Hepatocyte (in vitro differentiated cells): ENCODE results near the gene CAMK2G. TPM values are rescaled to one million over a fixed set of nuclear protein-coding genes. Genes with fewer than 3 reads are reported as not detected.

Source experiments
- DNase-seq: peaks from one replicate; pipeline ENCODE4 v3.0.0-alpha.2; 2016; ENCODE audit warnings: low spot score
- H2AFZ ChIP-seq: fragments of 200-600 bp; sonication (generic); 2 replicates; pipeline ENCODE4 v1.6.0; 2016; ENCODE audit warnings: antibody characterized with exemption, mild to moderate bottlenecking
- H3K27ac ChIP-seq: fragments of 200-600 bp; sonication (generic); 2 replicates; pipeline ENCODE4 v1.5.1; 2016; ENCODE audit warnings: mild to moderate bottlenecking
- H3K27me3 ChIP-seq: fragments of 200-600 bp; sonication (generic); 2 replicates; pipeline ENCODE4 v1.6.1; 2016
- H3K36me3 ChIP-seq: fragments of 200-600 bp; sonication (generic); replicated peaks from 2 replicates; pipeline ENCODE4 v1.5.1; 2016; ENCODE audit warnings: low read depth; ENCODE audit not compliant: insufficient read depth
- H3K4me1 ChIP-seq: fragments of 200-600 bp; sonication (generic); 2 replicates; pipeline ENCODE4 v1.5.1; 2016; ENCODE audit warnings: mild to moderate bottlenecking, moderate library complexity; ENCODE audit not compliant: insufficient read depth
- H3K4me2 ChIP-seq: fragments of 200-600 bp; sonication (generic); 2 replicates; pipeline ENCODE4 v1.6.0; 2016
- H3K4me3 ChIP-seq: fragments of 200-600 bp; sonication (generic); 2 replicates; pipeline ENCODE4 v1.5.1; 2016; ENCODE audit warnings: mild to moderate bottlenecking
- H3K79me2 ChIP-seq: fragments of 200-600 bp; sonication (generic); 2 replicates; pipeline ENCODE4 v1.6.0; 2017; ENCODE audit warnings: mild to moderate bottlenecking
- H3K9me2 ChIP-seq: fragments of 200-600 bp; sonication (generic); replicated peaks from 2 replicates; pipeline ENCODE4 v1.6.0; 2017; ENCODE audit warnings: mild to moderate bottlenecking; ENCODE audit not compliant: insufficient read depth
- H3K9me3 ChIP-seq: fragments of 200-600 bp; sonication (generic); 2 replicates; pipeline ENCODE4 v1.5.1; 2016; ENCODE audit warnings: low read depth, mild to moderate bottlenecking
- H4K20me1 ChIP-seq: fragments of 200-600 bp; sonication (generic); 2 replicates; pipeline ENCODE4 v1.6.0; 2016; ENCODE audit warnings: mild to moderate bottlenecking; ENCODE audit not compliant: insufficient read depth, poor library complexity, severe bottlenecking
- CTCF ChIP-seq: fragments of 200-600 bp; sonication (generic); IDR thresholded peaks from 2 replicates; pipeline ENCODE4 v1.5.1; 2016; ENCODE audit warnings: antibody characterized with exemption, mild to moderate bottlenecking; ENCODE audit not compliant: poor library complexity
- EZH2 ChIP-seq: fragments of 200-600 bp; sonication (generic); IDR thresholded peaks from 2 replicates; pipeline ENCODE4 v1.6.1; 2016; ENCODE audit warnings: antibody characterized with exemption, mild to moderate bottlenecking, borderline replicate concordance
- EZH2phosphoT487 ChIP-seq: fragments of 200-600 bp; sonication (generic); IDR thresholded peaks from one replicate; pipeline ENCODE4 v1.6.1; 2018; ENCODE audit warnings: antibody characterized with exemption, mild to moderate bottlenecking, low read depth, moderate library complexity; ENCODE audit not compliant: unreplicated experiment, severe bottlenecking
- WGBS: methylation state at CpG from one replicate; pipeline ENCODE4 v1.1.6; 2016; ENCODE audit warnings: low lambda C conversion rate; ENCODE audit errors: missing lambda C conversion rate; 5-methylcytosine and 5-hydroxymethylcytosine counted together
- polyA plus RNA-seq: library from polyadenylated mRNA; unstranded; fragments of >200 nt; fragmentation: Nextera tagmentation; extraction: Ambion mirVana; gene quantifications from 2 replicates; pipeline ENCODE4 v1.2.1, GENCODE V29; 2016
- total RNA-seq: library from RNA; depleted of rRNA; stranded (reverse); fragments of >200 nt; gene quantifications from 2 replicates; pipeline ENCODE4 v1.2.3, GENCODE V29; 2014

Gene CAMK2G
- total and polyA plus RNA-seq, 2 experiments from 2014 or later, result 5.2 to 25.0 TPM

GRCh38 chr10:73873142-73873837 is 1.1 kb downstream of the CAMK2G start:
- no peak for TF ChIP-seq CTCF
- TF ChIP-seq EZH2, result no peak
- TF ChIP-seq EZH2phosphoT487, result no peak
- no peak for DNase-seq
- H4K20me1 ChIP-seq, result no peaks in the 10 kb centered on the region
- no peaks in the 10 kb centered on the region for H3K9me2 ChIP-seq
- no peaks in the 10 kb centered on the region for H3K36me3 ChIP-seq
- no peaks in the 10 kb centered on the region for H3K9me3 ChIP-seq
- peaks cover 36% of the 10 kb centered on the region for H3K79me2 ChIP-seq
- peak overlapping the region; percentile 91 for H3K4me2 ChIP-seq
- H3K27me3 ChIP-seq, result no peaks in the 10 kb centered on the region
- WGBS, result 64% methylated on average over 15 of the region's 33 CpGs
- peak overlapping the region; percentile 73 for H3K27ac ChIP-seq
- H3K4me3 ChIP-seq, result peak overlapping the region; percentile 92
- peaks cover 24% of the 10 kb centered on the region for H3K4me1 ChIP-seq
- H2AFZ ChIP-seq, result no peak overlapping the region

GRCh38 chr10:73872190-73872710 is 2.1 kb downstream of the CAMK2G start:
- no peaks in the 10 kb centered on the region for H3K9me2 ChIP-seq
- H3K4me1 ChIP-seq, result peaks cover 24% of the 10 kb centered on the region
- H3K27ac ChIP-seq, result peak overlapping the region; percentile 73
- H3K4me3 ChIP-seq, result no peak overlapping the region
- H3K36me3 ChIP-seq, result no peaks in the 10 kb centered on the region
- DNase-seq, result peak; percentile 39
- TF ChIP-seq EZH2, result no peak
- TF ChIP-seq CTCF, result peak; percentile 21
- TF ChIP-seq EZH2phosphoT487, result no peak
- H3K27me3 ChIP-seq, result no peaks in the 10 kb centered on the region
- peak overlapping the region; percentile 91 for H3K4me2 ChIP-seq
- peaks cover 40% of the 10 kb centered on the region for H3K79me2 ChIP-seq
- H2AFZ ChIP-seq, result no peak overlapping the region
- H4K20me1 ChIP-seq, result no peaks in the 10 kb centered on the region
- 53% methylated on average over 5 of the region's 5 CpGs for WGBS
- H3K9me3 ChIP-seq, result no peaks in the 10 kb centered on the region

- peaks cover 43% of the 10 kb centered on the region for H3K79me2 ChIP-seq
- H3K27me3 ChIP-seq, result no peaks in the 10 kb centered on the region
- H3K27ac ChIP-seq, result peak overlapping the region; percentile 73
- no peak for TF ChIP-seq EZH2
- no peak for TF ChIP-seq CTCF
- TF ChIP-seq EZH2phosphoT487, result no peak
- H4K20me1 ChIP-seq, result no peaks in the 10 kb centered on the region
- DNase-seq, result peak; percentile 58
- H3K9me3 ChIP-seq, result no peaks in the 10 kb centered on the region
- H3K4me3 ChIP-seq, result no peak overlapping the region
- H3K36me3 ChIP-seq, result no peaks in the 10 kb centered on the region
- H3K9me2 ChIP-seq, result no peaks in the 10 kb centered on the region
- 74% methylated on average over 8 of the region's 8 CpGs for WGBS
- H3K4me1 ChIP-seq, result peaks cover 24% of the 10 kb centered on the region
- H2AFZ ChIP-seq, result no peak overlapping the region
- peak overlapping the region; percentile 91 for H3K4me2 ChIP-seq
These were observed 2.8 kb downstream of the CAMK2G start for GRCh38 chr10:73871295-73872189.
